ENCODE measurements around the gene PPTC7.
"Not testable (repeated sequence)": the region's sequence is repeated elsewhere in the genome, so short reads cannot be mapped to it uniquely, and the experiment has no call there.

Gene PPTC7

DNA sequence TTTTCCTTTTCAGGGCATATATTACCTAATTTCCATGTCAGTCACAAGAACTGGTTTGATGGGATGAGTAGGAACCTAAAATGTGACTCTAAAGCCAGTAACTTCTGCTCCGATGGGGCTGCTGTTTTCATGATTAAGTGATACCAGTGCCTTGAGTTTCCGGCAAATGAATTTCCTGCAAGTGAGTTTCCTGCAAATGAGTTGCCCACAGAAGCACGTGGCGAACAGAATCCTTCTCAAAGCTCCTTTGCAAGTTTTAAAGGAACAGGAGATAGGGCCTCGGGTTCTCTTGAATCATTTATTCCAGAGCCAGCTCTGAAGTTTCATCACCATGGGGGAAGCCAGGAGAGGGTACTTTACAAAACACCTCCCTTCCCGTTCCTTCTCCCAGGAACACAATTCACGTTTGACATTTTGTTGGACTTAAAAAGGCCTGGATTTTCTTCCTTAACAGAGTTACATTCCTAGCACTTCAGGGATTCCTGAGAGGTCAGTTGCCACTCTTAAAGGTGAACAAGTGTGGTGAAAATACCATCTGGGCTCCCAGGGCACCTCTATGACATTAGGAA, 2.2 kb upstream of the PPTC7 start:
- DNase-seq, result peak; percentile 58

DNA sequence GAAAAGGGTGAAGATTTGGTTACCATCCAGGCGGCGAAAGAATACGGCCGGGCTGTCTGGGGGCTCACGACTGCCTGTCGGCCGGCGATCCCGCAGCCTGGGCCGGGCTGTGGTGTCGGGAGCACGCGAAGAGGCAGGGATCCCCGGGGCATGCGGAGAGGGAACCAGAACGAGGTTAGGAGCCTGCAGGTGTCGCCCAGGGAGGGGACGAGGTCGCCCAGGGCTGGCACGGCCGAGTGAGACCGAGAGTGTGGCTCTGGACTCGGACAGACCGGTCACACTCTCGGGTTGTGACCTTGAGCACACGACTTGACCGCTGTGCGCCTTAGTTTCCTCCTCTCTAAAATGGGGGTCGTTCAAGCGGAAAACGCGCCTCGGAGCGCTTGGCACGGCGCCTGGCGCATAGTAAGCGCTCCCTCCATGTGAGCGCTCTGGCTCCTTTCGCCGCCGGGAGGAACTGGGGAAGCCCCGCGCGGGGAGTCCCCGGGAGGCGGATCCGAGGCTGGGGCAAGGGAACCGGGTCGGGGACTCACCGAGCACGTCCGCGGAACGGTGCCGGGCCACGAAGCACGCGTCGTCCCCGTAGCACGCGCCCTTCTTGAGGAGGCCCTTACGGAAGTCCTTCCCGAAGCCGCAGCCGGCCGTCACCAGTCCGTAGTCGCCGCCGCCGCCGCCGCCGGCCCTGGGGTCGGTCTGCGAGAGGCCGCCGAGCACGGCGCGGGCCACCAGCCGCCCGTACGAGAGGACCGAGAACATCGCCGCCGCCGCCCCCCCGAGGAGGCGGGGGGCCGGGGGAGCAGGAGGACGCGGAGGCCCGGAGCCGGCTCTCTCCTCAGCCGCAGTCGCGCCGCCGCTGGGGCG, 612 bp downstream of the PPTC7 start:
- peak; percentile 82 for DNase-seq

DNA sequence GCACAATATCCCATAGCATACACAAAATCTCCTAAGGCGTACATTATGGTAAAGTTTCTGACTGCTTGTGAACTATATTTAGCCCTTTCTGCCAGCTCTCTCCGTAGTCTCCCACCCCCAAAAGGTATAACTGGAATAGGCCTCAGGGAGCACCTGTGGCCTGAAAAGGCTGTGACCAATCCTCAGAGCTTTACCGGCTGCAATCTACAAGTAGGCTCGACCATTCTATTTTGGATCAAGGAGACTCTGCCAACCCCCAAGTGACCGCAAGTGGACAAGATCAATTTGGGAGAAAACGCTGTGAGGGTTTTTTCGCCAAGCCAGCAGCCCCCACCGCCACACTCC, 1.2 kb downstream of the PPTC7 start:
- no peak for DNase-seq

DNA sequence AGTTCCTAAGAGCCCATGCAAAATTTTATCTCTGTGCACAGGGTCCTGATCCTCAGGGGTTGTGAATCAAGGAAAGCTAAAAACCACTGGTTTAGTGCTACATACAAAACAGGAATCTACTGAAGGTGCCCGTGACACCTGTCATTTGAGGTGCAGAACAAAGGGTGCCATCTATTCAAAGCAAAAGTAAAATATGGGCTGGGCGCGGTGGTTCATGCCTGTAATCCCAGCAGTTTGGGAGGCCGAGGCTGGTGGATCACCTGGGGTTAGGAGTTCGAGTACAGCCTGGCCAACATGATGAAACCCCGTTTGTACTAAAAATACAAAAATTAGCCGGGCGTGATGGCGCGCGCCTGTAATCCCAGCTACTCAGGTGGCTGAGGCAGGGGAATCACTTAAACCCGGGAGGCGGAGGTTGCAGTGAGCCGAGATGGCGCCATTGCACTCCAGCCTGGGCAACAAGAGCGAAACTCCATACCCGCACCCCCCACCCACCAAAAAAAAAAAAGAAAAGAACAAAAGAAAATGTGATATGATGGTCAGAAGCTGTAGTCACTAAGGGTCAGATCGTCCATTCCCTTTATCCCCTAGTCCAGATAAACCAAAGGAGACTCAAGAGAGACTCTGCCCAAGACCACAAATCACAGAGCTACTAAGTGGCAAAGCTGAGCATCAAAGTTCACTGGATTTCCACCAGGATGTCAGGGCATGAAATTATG, 3.4 kb downstream of the PPTC7 start:
- no peak for DNase-seq

DNA sequence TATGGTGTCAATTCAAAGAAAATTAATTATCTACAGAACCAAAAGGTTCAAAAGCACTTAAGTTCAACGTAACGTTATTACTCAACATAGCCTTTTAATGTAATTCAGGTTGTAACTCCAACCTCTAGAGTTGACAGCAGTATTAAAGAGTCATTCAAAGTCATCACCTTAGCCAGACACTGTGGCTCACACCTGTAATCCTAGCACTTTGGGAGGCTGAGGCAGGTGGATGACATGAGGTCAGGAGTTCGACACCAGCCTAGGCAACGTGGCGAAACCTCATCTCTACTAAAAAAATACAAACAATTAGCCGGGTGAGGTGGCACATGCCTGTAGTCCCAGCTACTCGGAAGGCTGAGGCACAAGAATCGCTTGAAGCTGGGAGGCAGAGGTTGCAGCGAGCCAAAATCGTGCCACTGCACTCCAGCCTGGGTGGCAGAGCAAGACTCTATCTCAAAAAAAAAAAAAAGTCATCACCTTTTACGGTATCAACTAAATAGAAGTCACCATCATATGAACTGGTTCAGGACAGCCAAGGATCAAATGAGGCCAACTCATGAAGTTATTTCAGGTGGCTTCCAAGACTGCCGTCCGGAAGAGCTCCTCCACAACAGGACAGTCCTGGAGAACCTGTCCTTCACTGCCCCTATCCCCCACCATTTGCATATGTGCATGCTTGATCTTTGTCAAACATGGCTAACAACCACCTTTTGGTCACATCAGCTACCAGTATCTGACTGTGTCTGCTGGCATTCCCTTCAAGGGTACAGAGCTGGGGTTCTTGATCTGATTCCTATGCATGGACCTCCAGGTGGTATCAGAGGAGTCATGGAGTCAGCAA, 4.2 kb downstream of the PPTC7 start:
- DNase-seq, result peak; percentile 27

DNA sequence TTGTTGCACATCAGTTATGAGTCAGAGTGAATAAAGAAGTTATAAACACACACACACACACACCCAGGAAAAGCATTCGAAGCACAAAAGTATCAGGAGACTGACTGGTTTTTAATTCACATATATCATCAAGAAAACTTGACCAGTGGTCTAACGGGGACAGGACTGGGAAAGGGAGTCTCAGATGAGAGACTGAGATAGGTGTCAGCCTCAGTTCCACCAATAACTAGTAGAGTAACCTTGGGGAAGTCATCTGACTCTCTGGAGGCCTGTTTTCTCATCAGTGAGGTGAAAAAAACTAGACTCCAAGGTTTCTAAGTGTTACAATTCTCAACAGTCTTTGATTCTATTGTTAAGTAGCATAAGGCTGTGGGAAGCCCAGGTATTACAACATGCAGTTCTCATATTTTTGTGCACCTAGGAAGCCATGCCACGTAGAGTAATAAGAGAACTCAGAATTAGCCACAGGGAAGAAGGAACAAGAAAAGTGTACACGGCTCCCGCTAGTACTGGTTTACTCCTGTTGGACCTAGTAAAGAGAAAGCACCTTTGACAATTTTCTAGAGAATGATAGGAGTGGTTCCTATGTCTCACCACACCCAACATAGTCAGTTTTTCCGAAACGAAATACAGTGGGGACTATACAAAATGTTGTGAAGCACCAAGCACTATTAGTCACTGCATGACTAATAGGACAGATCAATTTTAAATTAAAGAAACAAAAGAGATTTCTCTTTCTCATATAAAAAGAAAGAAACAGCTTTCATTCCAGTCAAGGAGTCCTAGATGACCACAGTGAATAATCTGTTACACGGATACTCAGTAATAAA, 5.0 kb downstream of the PPTC7 start:
- peak; percentile 62 for DNase-seq

DNA sequence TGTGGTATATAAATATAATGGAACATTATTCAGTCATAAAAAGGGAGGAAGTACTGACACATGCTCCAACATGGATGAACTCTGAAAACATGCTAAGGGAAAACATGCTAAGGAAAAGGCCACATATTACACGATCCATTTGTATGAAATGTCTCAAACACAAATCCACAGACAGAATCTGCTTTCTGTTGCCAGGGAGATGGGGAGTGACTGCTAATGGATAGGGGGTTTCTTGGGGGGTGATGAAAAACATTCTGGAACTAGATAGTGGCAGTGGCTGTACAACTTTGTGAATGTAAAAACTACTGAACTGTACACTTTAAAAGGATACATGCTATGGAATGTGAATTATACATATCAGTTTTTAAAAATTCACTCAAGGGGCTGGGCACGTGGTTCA, 6.6 kb downstream of the PPTC7 start:
- no peak for DNase-seq

DNA sequence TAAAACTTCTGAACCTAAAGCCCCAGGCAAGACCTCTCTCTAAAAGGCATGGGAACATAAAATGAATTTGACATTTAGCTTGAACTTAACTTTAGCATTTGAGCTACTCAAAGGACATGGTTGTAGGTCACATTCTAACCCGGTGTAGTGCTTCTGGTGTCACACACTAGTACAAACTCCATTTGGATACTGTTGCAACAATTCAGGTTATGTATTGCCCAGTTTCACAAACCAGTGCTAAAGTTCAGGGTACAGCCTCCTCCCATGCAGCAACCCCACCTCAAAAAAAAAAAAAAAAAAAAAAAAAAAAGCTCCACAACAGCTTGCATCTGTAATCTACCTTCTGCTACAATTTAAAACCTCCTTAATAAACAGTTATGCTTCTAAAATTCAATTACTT, 7.8 kb downstream of the PPTC7 start:
- no peak for DNase-seq

DNA sequence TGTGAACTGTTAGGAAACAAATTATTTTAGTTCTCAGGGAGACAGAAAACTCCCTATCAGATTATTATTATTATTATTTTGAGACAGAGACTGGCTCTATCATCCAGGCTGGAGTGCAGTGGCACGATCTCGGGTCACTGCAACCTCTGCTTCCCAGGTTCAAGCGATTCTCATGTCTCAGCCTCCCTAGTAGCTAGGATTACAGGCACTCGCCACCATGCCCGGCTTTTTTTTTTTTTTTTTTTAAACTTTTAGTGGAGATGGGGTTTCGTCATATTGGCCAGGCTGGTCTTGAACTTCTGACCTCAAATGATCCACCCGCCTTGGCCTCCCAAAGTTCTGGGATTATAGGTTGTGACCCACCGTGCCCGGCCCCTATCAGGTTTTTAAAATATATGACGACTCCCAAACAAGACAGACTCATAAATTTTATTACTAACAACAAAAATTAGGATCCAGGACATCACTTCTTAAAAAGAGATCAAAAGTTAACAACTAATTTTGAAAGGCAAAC, 8.3 kb downstream of the PPTC7 start:
- not testable (repeated sequence) for DNase-seq

DNA sequence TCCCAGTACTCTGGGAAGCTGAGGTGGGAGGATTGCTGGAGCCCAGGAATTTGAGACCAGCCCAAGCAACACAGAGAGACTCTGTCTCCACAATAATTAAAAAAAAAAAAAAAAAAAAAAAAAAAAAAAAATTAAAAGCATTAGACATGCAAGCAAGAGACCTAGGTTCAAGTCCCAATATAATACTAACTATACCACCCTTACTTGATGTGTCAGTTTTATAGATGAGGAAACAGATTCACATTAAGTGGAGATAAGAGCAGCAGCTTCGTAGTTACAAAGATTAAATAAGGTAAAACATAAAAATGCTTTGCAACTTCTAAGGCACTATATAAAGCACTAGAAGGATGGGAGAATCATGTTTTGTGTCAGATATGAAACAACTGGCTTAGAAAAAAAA, 9.1 kb downstream of the PPTC7 start:
- DNase-seq, result no peak

DNA sequence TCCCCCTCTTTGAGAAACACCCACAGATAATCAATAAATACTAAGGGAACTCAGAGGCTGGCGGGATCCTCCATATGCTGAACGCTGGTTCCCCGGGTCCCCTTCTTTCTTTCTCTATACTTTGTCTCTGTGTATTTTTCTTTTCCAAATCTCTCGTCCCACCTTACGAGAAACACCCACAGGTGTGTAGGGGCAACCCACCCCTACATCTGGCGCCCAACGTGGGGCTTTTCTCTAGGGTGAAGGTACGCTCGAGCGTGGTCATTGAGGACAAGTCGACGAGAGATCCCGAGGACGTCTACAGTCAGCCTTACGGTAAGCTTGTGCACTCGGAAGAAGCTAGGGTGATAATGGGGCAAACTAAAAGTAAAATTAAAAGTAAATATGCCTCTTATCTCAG, 12.3 kb downstream of the PPTC7 start:
- DNase-seq, result not testable (repeated sequence)

DNA sequence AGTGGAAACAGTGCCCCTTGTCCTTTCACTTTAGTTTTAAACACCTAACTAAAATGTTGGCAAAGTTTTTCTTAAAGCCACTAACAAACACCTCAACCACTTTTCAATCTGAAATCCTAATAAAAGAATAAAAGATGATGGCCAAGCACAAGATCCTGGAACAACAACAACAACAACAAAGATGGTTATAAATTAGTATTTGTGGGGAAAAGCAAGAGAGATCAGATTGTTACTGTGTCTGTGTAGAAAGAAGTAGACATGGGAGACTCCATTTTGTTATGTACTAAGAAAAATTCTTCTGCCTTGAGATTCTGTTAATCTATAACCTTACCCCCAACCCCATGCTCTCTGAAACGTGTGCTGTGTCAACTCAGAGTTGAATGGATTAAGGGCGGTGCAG, 13.3 kb downstream of the PPTC7 start:
- DNase-seq, result not testable (repeated sequence)

DNA sequence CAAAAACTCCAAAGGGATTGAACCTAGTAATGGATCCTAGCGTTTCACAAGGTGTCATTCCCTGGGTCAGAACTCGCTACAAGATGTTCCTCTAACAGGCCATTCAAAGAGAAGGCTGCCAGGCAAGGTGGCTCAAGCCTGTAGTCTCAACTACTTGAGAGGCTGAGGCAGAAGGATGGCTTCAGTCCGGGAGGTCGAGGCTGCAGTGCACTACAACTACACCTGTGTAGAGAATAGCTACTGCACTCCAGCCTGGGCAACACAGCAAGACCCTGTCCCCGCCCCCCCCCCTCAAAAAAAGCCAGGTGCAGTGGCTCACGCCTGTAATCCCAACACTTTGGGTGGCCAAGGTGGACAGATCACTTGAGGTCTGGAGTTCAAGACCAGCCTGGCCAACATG, 14.4 kb downstream of the PPTC7 start:
- no peak for DNase-seq

DNA sequence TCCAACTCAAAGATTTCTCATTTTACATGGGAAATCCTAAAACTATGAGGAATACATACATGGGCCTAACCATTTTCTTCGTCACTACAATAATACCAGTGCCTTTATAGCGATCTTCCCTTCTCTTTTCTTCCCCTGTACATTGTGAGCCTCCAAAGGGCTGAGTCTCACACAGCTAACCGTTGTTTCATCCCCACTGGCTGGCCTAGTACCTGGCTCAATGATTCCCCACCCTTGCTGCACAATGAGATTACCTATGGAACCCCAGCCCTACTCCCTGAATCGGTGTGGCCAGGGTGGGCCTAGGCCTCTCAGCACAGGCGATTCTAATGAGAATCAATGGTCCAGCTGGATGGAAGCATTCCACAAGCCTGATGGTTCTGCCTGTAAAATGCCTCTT, 16.1 kb downstream of the PPTC7 start:
- no peak for DNase-seq

DNA sequence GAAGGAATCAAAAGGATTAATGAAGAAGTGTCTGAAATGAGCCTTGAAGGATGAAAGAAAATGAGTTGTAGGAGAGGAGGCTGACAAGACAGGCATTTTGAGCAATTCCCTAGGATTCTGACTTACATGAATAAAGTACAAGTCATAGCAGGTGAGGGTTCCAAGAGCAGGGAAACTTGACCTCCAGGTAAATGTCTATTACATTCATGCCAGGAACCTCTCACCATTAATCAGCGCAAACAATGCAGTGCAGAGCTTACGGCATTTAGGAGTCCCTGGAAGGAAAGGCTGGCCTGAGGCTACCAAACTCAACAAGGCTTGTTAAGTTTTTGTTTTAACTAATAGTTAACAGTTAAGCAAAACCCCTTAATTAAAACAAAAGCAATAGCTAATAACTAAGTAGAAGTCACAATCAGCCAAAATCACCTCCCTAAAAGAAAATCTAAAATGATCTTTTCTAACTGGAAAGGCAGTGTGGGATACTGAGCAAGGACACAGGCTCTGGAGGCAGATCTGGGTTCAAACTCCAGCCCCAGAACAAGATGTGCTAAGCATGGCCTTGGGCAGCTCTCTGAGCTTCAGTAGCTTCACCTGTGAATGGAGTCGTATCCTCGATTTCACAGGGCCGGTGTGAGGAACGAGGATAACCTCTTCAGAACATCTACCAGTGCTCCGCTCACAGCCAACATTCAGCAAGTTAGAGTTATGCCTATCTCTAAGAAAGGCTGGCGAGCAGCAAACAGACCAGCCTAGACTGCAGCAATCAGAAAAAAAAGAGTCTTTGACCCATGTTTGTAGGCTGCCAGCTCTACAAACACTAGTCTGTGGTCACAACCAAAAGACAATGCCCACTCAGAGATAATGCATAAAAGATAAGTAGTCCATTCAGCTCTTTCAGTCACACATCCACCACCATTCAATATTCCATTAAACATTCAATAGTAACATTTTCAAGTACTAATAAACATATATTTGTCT, 16.9 kb downstream of the PPTC7 start:
- no peak for DNase-seq

DNA sequence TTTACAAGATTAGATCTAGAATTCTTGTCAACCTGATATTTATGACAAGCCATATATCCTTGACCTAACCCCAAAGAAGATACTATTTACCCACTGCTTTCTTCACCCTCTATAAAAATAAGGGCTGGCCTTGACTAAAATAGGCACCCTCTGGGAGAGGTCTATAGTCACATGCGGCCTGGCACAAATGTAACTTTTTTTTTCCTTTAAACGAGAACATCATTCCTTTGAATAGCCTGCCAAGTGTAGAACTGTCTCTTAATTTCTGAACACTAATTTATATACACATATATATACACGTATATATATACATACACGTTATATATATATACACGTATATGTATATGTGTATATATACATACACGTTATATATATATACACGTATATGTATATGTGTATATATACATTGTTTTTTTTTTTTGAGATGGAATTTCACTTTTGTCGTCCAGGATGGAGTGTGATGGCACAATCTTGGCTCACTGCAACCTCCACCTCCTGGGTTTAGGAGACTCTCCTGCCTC, 18.6 kb downstream of the PPTC7 start:
- no peak for DNase-seq

DNA sequence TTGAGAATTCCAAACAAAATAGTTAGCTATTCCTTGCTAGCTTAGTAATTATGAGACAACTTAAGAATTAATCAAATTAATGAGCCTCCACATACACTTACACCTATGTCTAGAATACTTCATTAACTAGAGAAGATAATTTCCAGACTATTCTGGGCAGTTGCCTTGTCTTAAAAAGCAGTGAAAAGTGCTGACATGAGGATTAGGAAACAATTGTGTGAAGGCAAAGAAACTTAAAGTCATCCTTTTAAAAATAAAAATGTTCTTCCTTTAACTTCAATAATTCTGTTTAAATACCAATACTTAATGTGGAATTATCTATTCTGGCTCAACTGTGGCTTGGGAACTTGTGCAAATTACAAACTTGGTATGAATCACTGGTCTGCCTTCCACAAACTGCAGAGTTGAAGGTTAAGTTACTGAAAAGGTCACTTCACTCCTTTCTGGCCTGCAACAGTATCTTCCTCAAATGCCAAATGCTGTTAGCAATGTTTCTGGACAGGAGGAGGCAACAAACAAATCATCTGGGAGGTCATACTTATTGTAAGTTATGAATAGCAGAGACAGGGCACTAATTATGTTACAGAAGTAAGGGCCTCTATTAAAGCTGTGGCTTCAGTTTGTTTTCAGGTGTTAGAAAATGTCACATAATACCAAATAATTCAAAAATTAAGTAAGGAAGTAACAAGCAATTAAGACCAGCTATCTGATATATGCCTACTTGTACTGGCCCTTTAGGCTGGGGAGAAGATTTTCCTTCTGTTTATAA, 19.2 kb downstream of the PPTC7 start:
- DNase-seq, result no peak

DNA sequence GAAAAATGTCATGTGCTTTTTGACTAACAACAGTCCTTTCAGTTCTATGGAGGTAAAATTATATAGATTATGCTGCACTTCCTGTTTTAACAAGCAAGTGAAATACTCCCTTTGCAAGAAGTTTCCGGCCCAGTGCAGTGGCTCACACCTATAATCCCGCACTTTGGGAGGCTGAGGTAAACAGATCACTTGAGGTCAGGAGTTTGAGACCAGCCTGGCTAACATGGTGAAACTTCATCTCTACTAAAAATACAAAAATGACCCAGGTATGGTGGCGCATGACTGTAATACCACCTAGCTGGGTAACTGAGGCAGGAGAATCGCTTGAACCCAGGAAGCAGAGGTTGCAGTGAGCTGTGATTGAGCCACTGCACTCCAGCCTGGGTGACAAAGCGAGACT, 20.7 kb downstream of the PPTC7 start:
- DNase-seq, result peak; percentile 38

DNA sequence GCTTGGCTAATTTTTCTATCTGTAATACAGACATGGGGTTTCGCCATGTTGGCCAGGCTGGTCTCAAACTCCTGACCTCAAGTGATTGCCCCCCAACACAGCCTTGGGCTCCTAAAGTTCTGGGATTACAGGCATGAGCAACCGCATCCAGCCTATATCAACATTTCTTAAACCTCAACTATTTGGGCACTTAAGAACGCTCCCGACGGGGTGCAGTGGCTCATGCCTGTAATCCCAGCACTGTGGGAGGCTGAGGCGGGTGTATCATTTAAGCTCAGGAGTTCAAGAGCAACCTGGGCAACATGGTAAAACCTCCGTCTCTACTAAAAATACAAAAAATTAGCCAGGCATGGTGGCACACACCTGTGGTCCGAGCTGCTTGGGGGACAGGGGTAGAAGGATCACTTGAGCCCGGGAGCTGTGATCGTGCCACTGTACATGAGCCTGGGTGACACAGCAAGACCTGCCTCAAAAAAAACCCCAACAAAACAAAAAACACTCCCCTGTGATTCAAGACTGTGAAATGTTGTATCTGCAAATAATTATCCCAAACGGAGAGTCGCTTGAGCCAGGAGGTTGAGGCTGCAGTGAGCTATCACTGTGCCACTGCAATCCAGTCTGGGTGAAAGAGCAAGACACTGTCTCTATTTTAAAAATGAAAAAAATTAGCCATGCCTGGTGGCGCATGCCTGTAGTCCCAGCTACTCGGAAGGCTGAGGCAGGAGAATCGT, 21.5 kb downstream of the PPTC7 start:
- DNase-seq, result no peak

Measured in stimulated activated CD4-positive, alpha-beta T cell treated with anti-CD3 and anti-CD28 coated beads, Interleukin-4, amount 100 ng/mL, for 24 hours (primary cell).